ENCODE data around the gene DGCR8. TPM values are rescaled to one million over a fixed set of nuclear protein-coding genes. Genes with fewer than 3 reads are reported as not detected.
A peak's percentile ranks its signal among the peaks of the same experiment; 100 is the strongest.

The DGCR8 gene
- total RNA-seq, 1 donor from 2014 or later, result 49.0 TPM

DNA sequence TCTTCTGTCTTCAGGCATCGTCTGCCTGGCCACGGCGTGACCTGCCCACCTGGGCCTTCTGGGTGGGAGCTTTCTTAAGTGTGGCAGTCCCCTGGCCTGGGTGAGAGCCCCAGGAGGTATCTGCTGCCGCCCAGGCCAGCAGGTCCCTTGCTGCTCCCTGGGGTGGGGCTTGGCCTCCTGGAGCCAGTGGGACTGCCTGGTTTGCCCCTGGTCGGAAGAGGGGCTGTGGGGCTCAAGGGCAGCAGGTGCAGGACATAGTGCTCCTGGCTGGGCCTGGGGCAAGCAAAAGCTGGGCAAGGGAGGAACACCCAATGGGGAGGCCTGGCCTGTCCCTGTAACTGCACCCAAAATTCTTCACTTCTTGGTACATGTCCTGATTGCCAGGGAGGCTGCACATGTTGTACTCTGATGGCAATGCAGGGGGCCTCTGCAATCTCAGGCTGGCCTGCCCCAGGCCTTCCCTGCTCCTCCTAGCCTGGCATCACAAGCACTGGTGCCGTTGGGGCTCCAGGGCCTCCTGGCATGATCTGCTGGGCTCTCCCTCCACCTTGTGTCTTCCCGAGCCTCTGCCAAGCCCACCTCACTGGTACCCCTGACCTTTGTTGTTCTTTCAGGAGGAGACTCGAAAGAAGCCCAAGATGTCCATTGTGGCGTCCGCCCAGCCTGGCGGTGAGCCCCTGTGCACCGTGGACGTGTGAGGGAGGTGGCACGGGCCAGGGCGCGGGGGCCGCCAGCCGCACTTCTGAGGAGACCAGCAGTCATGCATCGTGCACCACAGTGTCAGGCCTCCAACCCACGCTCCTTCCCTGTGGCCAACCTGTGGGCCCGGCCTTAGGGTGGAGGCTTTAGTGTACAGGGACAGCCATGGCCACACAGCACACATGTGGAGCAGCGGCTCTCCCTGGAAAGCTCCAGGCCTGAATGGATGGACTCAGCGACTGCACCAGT, 29.6 kb downstream of the DGCR8 start:
- DNase-seq (ENCODE audit: low spot score), result no peak

- DNase-seq (ENCODE audit: low spot score), result no peak
Measured at GRCh38 chr22:20110359-20110985, 30.4 kb downstream of the DGCR8 start.

GRCh38 chr22:20111045-20111688, 31.1 kb downstream of the DGCR8 start:
- DNase-seq (ENCODE audit: low spot score), result no peak

DNA sequence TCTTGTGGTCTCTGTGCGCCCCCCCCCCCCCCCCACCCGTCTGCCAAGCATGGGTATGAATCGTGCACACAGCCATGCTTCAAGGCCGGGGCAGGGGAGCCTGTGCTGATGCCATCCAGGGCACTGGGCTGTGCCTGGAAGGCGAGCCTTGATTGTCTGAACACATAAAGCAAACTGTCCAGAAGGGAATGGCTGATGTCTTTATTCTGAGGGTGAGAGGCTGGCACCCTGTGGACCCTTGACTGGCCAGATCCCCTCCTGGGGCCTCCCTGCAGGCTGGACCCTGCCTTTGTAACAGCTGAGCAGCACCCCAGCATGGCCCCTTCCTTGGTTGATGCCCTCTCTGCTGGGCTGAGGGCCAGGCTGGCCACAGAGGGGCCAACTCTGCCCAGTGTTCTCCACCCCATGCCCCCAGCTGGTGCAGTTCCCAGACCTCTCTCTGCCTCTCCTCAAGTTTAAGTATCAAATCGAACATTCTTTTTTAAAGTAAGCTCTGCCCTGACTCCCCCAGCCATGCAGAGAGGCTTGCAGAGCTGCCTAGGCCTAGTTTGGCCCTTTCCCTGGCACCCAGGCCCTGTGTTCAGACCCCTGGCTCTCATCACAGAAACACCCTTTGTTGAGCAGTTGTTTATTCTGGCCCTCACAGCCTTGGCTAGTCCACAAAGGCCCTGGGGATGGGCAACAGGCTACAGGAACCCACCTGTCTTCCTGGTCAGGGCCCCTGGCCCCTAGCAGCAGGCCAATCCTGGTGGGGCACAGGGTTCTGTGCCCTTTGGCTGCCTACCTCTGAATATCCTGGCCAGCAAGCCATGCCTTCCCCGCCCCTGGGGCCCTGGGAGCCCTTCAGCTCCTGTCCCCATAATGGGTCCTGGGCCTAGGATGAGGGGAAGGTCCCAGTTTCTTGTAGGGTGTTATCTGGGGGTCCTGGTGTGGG, 31.9 kb downstream of the DGCR8 start:
- DNase-seq (ENCODE audit: low spot score), result no peak

GRCh38 chr22:20112623-20113511, 32.8 kb downstream of the DGCR8 start:
- no peak for DNase-seq (ENCODE audit: low spot score)

- no peak for DNase-seq (ENCODE audit: low spot score)
Measured at GRCh38 chr22:20113551-20114310, 33.7 kb downstream of the DGCR8 start.

- DNase-seq (ENCODE audit: low spot score), result no peak
Measured at GRCh38 chr22:20114506-20115475, 34.8 kb downstream of the DGCR8 start.

GRCh38 chr22:20115691-20116375, 35.8 kb downstream of the DGCR8 start, which contains the start of gene RANBP1:
TSS of gene RANBP1 (plus strand) at chr22:20116104. CDS start at chr22:20116185, 81 bp downstream.
- DNase-seq (ENCODE audit: low spot score), result no peak

DNA sequence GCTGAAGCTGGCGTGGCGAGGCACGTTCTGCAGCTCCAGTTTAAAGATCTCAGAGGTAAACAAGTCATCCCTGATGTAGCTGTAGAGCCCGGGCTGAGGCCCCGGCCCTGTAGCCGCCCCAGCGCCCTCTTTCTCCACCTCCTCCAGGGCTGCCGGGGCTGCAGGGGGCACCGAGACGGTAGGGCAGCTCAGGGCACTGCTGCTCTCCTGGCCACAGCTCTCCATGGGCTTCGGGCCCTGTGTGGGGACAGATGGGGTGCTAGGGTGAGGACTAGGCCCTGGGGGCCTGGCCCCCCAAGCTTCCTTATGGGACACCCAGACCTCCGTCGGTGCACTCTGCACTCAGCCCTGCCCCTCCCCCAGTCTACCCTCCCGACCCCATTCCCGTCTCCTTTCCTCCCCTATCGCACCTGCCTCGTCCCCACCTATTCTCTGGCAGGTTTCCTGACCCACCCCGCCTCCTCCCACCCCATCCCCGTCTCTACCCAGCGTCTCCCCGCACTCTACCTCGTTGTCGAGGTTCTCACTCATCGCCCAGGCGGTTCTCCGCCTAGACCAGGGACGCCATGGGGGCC, 36.4 kb downstream of the DGCR8 start:
- DNase-seq (ENCODE audit: low spot score), result no peak

GRCh38 chr22:20116951-20117632, 37.1 kb downstream of the DGCR8 start, which contains the start of gene TRMT2A:
TSS of gene TRMT2A (minus strand) at chr22:20117226. CDS start at chr22:20116906, 320 bp downstream.
- peak; percentile 98 for DNase-seq (ENCODE audit: low spot score)

- DNase-seq (ENCODE audit: low spot score), result no peak
Measured at GRCh38 chr22:20117633-20118299, 37.7 kb downstream of the DGCR8 start.

GRCh38 chr22:20118300-20119020, 38.4 kb downstream of the DGCR8 start:
- DNase-seq (ENCODE audit: low spot score), result no peak

GRCh38 chr22:20121856-20122415, 41.9 kb downstream of the DGCR8 start:
- DNase-seq (ENCODE audit: low spot score), result no peak

GRCh38 chr22:20123366-20124082, 43.5 kb downstream of the DGCR8 start:
- DNase-seq (ENCODE audit: low spot score), result no peak

All from ureter (tissue), 1 donor.